ENCODE measurements around the gene NFKB1. TPM values are rescaled to one million over a fixed set of nuclear protein-coding genes. Genes with fewer than 3 reads are reported as not detected.

The NFKB1 gene
- total RNA-seq, 1 donor from 2014 or later: 33.4 TPM

Other genes starting within 250 kb of the NFKB1 start
- 5.5 and 7.4 TPM in 2 replicates for gene SLC39A8, start 155.9 kb upstream of the NFKB1 start, total RNA-seq

Data from myocyte (in vitro differentiated cells).